ENCODE measurements around the gene PAK5. TPM values are rescaled to one million over a fixed set of nuclear protein-coding genes. Genes with fewer than 3 reads are reported as not detected.

PAK5 gene
- total RNA-seq, 4 donors from 2014 or later = not detected

- Histone ChIP-seq H3K27me3 (no peaks in the 10 kb centered on the region), H3K4me1 (no peaks in the 10 kb centered on the region), H3K4me3 (no peak overlapping the region), H3K27ac (no peak overlapping the region), H3K36me3 (no peaks in the 10 kb centered on the region), H3K9me3 (no peaks in the 10 kb centered on the region)
- DNase-seq = no peak
- TF ChIP-seq CTCF (IDR thresholded peaks at IDR 0.05) (no peak), POLR2A (IDR thresholded peaks at IDR 0.05) (no peak)
Observed at GRCh38 chr20:9792674-9793073, 46.2 kb downstream of the PAK5 start.

GRCh38 chr20:9789131-9789530 lies 49.7 kb downstream of the PAK5 start:
- Histone ChIP-seq H3K4me3 (no peak overlapping the region), H3K27me3 (no peaks in the 10 kb centered on the region), H3K4me1 (no peaks in the 10 kb centered on the region), H3K9me3 (no peaks in the 10 kb centered on the region), H3K27ac (no peak overlapping the region), H3K36me3 (no peaks in the 10 kb centered on the region)
- DNase-seq = no peak
- TF ChIP-seq CTCF (IDR thresholded peaks at IDR 0.05) = no peak
- TF ChIP-seq POLR2A (IDR thresholded peaks at IDR 0.05) = no peak

- Histone ChIP-seq H3K4me1 (no peaks in the 10 kb centered on the region), H3K36me3 (no peaks in the 10 kb centered on the region), H3K4me3 (no peak overlapping the region), H3K27me3 (no peaks in the 10 kb centered on the region), H3K27ac (no peak overlapping the region), H3K9me3 (no peaks in the 10 kb centered on the region)
- DNase-seq = no peak
- TF ChIP-seq CTCF (IDR thresholded peaks at IDR 0.05) (no peak), POLR2A (IDR thresholded peaks at IDR 0.05) (no peak)
Observed at GRCh38 chr20:9775176-9775575, 63.7 kb downstream of the PAK5 start.

- H3K27ac ChIP-seq = no peak overlapping the region
- no peaks in the 10 kb centered on the region for H3K36me3 ChIP-seq
- H3K27me3 ChIP-seq = no peaks in the 10 kb centered on the region
- H3K4me1 ChIP-seq = no peaks in the 10 kb centered on the region
- H3K4me3 ChIP-seq = no peak overlapping the region
- TF ChIP-seq CTCF (IDR thresholded peaks at IDR 0.05) (no peak), POLR2A (IDR thresholded peaks at IDR 0.05) (no peak)
- H3K9me3 ChIP-seq = no peaks in the 10 kb centered on the region
- no peak for DNase-seq
Observed at GRCh38 chr20:9769954-9770353, 68.9 kb downstream of the PAK5 start.

- Histone ChIP-seq H3K4me1 (no peaks in the 10 kb centered on the region), H3K4me3 (no peak overlapping the region), H3K36me3 (no peaks in the 10 kb centered on the region), H3K9me3 (no peaks in the 10 kb centered on the region), H3K27me3 (no peaks in the 10 kb centered on the region), H3K27ac (no peak overlapping the region)
- DNase-seq = no peak
- TF ChIP-seq CTCF (IDR thresholded peaks at IDR 0.05) (no peak), POLR2A (IDR thresholded peaks at IDR 0.05) (no peak)
Observed at GRCh38 chr20:9761476-9761875, 77.4 kb downstream of the PAK5 start.

GRCh38 chr20:9759392-9759791 lies 79.5 kb downstream of the PAK5 start:
- Histone ChIP-seq H3K27me3 (no peaks in the 10 kb centered on the region), H3K36me3 (no peaks in the 10 kb centered on the region), H3K4me1 (no peaks in the 10 kb centered on the region), H3K9me3 (no peaks in the 10 kb centered on the region), H3K27ac (no peak overlapping the region), H3K4me3 (no peak overlapping the region)
- no peak for TF ChIP-seq CTCF (IDR thresholded peaks at IDR 0.05)
- no peak for TF ChIP-seq POLR2A (IDR thresholded peaks at IDR 0.05)
- no peak for DNase-seq

All from Peyer's patch (tissue), 4 donors.